AG04450 (cell line): ENCODE data around the gene ARL10. TPM values are rescaled to one million over a fixed set of nuclear protein-coding genes. Genes with fewer than 3 reads are reported as not detected.

Experiments used
- CTCF ChIA-PET: fragments of 300-600, 350-600 bp; formaldehyde crosslinking; extraction: SDS; loops from one replicate; lab custom pipeline; 2022; ENCODE audit warnings: antibody characterized with exemption, inconsistent platforms; lab: Charles Lee
- POLR2A ChIA-PET: fragments of 350-600 bp; formaldehyde crosslinking; extraction: SDS; loops from one replicate; lab custom pipeline; 2021; ENCODE audit warnings: antibody characterized with exemption, inconsistent platforms; lab: Yijun Ruan, JAX
- DNase-seq: peaks from one replicate; pipeline ENCODE4 v3.0.0-alpha.2; 2011; ENCODE audit warnings: low read depth, low spot score
- H3K27ac ChIP-seq: one replicate; pipeline ENCODE4 v1.5.1; 2012; ENCODE audit warnings: low read depth, low read length, control low read depth
- H3K27me3 ChIP-seq: one replicate; pipeline ENCODE4 v1.6.0; 2012; ENCODE audit warnings: low read length; ENCODE audit not compliant: control insufficient read depth, insufficient read depth
- H3K4me3 ChIP-seq: 2 replicates; pipeline ENCODE4 v1.5.1; 2011; ENCODE audit warnings: mild to moderate bottlenecking, low read depth, low read length, control low read depth
- H3K9me3 ChIP-seq: 2 replicates; pipeline ENCODE4 v1.5.1; 2012; ENCODE audit warnings: low read length; ENCODE audit not compliant: control insufficient read depth, insufficient read depth
- polyA plus RNA-seq: library from polyadenylated mRNA; depleted of rRNA; stranded (reverse); fragments of >200 nt; gene quantifications from 2 replicates; pipeline ENCODE4 v1.2.3, GENCODE V29; 2011
- TF ChIP-seq, protein P1 (sequence below): IDR thresholded peaks from 2 replicates; pipeline ENCODE4 v1.5.1; 2011; ENCODE audit warnings: low read depth, low read length, control low read depth, inconsistent platforms

Gene ARL10
- polyA plus RNA-seq, 1 experiment: 5.4 TPM

DNA sequence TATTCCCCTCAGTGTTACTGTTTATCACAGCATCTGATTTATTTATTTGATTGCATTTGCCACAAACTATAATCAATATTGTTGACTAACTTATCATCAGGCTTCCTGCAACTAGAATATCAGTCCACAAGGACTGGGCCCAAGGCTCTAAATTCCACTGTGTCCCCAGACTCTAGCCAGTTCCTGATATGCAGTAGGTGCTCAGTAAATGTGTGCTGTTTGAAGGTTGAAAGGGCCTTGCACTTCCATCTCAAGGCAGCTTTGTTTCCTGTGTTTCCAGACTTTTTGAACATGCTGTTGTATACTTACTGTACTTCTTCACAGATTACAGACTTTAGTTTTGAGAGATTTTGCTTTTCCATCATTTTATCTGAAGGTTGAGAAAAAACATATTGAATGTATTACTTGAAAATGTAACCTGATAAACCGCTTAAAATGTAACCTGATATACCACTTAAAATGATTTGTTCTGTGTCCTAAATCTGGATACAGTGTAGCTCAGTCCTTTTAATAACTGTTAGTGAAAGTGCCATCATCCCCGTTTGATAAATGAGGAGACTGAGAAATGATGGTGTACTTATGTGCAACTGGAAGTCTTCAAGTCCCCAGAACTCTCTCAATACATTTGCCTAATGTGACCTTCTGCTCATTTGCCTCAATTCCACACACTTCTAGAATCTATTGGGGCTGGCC is 22.4 kb upstream of the ARL10 start:
- H3K27ac ChIP-seq: no peak overlapping the region
- DNase-seq: no peak
- no peak overlapping the region for H3K4me3 ChIP-seq
- ChIA-PET POLR2A (no interaction called here), CTCF (no interaction called here)
- no peaks in the 10 kb centered on the region for H3K27me3 ChIP-seq
- TF ChIP-seq, protein P1, sequence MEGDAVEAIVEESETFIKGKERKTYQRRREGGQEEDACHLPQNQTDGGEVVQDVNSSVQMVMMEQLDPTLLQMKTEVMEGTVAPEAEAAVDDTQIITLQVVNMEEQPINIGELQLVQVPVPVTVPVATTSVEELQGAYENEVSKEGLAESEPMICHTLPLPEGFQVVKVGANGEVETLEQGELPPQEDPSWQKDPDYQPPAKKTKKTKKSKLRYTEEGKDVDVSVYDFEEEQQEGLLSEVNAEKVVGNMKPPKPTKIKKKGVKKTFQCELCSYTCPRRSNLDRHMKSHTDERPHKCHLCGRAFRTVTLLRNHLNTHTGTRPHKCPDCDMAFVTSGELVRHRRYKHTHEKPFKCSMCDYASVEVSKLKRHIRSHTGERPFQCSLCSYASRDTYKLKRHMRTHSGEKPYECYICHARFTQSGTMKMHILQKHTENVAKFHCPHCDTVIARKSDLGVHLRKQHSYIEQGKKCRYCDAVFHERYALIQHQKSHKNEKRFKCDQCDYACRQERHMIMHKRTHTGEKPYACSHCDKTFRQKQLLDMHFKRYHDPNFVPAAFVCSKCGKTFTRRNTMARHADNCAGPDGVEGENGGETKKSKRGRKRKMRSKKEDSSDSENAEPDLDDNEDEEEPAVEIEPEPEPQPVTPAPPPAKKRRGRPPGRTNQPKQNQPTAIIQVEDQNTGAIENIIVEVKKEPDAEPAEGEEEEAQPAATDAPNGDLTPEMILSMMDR: no peak
- no peaks in the 10 kb centered on the region for H3K9me3 ChIP-seq

DNA sequence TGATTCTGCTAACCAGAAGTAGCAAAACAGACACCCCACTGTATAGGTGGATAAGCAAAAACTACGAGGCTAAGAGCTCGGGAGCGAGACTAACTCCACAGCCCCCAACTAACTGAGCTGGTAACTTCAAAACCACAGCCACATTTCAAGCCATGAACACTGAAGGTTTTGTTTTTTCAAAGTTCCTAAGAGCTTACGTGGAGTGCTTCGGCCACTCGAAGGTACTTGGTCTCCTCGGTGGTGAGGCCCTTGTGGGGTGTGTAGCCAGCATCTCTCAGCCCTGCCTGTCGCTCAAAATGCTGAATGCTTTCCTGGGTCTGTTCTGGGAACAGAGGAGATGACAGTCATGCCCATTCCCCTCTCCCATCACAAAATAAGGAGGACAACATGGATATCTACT is 14.9 kb upstream of the ARL10 start:
- DNase-seq: no peak
- Histone ChIP-seq H3K27me3 (no peaks in the 10 kb centered on the region), H3K4me3 (no peak overlapping the region), H3K27ac (no peak overlapping the region), H3K9me3 (no peaks in the 10 kb centered on the region)
- CTCF ChIA-PET: no interaction called here
- POLR2A ChIA-PET: no interaction called here
- TF ChIP-seq, protein P1: no peak

DNA sequence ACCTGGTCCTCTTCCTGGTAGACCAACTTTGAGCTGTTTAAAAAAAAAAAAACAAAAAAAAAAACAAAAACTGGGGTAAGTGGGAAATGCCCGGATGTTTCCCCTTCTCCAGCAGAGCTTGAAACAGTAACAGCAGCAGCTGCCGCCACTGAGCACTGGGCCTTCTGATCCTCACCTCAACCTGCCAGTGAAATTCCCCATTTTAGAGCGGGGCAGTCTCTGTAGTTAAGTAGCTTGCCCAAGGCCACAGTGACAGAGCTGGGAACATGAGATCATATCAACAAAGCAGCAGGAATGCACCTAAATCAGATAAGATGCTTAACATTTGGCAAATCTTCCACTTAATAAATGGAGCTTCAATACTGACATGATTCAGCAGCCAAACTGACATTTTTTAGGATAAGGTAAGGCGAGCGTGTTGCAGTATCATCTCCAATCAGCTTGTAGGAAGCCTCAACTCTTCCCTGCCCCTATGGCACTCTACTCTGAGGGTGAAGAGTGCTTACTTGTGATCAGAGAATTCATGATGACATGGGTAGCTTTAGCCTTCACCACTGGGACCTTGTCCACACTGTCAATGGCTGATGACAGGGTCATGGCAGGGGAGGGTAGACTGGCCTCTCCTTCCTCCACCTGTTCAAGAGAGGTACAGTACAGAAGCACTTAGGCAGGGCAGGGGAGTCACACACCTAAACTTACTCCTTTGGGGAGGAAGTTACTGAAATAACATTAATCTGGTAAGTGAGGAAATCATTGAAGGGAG is 13.0 kb upstream of the ARL10 start:
- Histone ChIP-seq H3K4me3 (no peak overlapping the region), H3K27me3 (no peaks in the 10 kb centered on the region), H3K27ac (peak overlapping the region; percentile 11), H3K9me3 (no peaks in the 10 kb centered on the region)
- TF ChIP-seq, protein P1: no peak
- ChIA-PET POLR2A (interaction anchor here (0.6 kb wide), 1 partner anchor 556 kb away, joined by 4 read pairs; no protein-coding TSS in a partner anchor), CTCF (interaction anchor here (0.6 kb wide), 1 partner anchor 429 kb away, joined by 3 read pairs; no protein-coding TSS in a partner anchor)
- no peak for DNase-seq

DNA sequence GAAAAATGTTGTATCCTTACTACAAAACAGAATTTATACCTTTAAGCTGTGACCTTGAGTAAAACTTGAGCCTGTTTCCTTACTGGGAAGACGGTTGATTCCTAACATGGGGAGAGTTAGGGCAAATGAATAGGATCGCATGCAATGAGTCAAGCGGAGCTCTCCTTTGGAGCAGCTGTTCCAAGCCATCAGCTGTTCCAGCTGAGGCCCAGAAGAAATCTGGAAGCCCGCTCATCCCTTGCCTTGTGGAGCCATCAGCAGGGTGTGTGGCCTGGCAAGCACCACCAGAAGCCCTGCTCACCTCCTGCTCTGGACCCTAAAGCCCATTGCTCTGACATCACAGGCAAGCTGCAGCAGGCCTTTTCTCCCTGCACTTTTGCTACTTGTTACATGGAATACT is 11.8 kb upstream of the ARL10 start:
- ChIA-PET CTCF (interaction anchor here (1.2 kb wide), 1 partner anchor 94 kb away, joined by 3 read pairs; no protein-coding TSS in a partner anchor), POLR2A (no interaction called here)
- H3K9me3 ChIP-seq: no peaks in the 10 kb centered on the region
- no peak for DNase-seq
- H3K27me3 ChIP-seq: no peaks in the 10 kb centered on the region
- H3K27ac ChIP-seq: no peak overlapping the region
- no peak overlapping the region for H3K4me3 ChIP-seq
- TF ChIP-seq, protein P1: no peak
